Epithelial cell of esophagus (primary cell): ENCODE measurements around the gene NRBP1.

Source experiments
- DNase-seq: peaks from one replicate; pipeline ENCODE4 v3.0.0; 2010; ENCODE audit warnings: low read depth
- H3K4me3 ChIP-seq: 2 replicates; pipeline ENCODE4 v1.5.1; 2011; ENCODE audit warnings: mild to moderate bottlenecking, low read length, control low read depth
- CTCF ChIP-seq: IDR thresholded peaks from 2 replicates; pipeline ENCODE4 v1.5.1; 2011; ENCODE audit warnings: low read depth, mild to moderate bottlenecking, low read length, control low read depth, inconsistent platforms; ENCODE audit not compliant: insufficient read depth; ENCODE audit errors: missing control alignments

Gene NRBP1

GRCh38 chr2:27441958-27442919 is 13.8 kb downstream of the NRBP1 start, which contains the start of gene KRTCAP3:
Gene KRTCAP3, plus strand, starts transcription at chr2:27442381. Its CDS starts 32 bp downstream, at chr2:27442413.
- peak; percentile 83 for DNase-seq
- peak; percentile 31 for TF ChIP-seq CTCF
- peak within 1 kb of the TSS; percentile 59 for H3K4me3 ChIP-seq

- DNase-seq, result peak; percentile 22
- TF ChIP-seq CTCF, result no peak
- peak overlapping the region; percentile 59 for H3K4me3 ChIP-seq
These were observed 14.5 kb downstream of the NRBP1 start for GRCh38 chr2:27442920-27443282.

- no peak for TF ChIP-seq CTCF
- H3K4me3 ChIP-seq, result no peak overlapping the region
- DNase-seq, result no peak
These were observed 16.7 kb downstream of the NRBP1 start for GRCh38 chr2:27445155-27445554.

GRCh38 chr2:27445615-27446014 is 17.2 kb downstream of the NRBP1 start:
- no peak for DNase-seq
- no peak for TF ChIP-seq CTCF
- H3K4me3 ChIP-seq, result no peak overlapping the region

GRCh38 chr2:27446057-27446456 is 17.6 kb downstream of the NRBP1 start:
- peak; percentile 93 for DNase-seq
- no peak for TF ChIP-seq CTCF
- no peak overlapping the region for H3K4me3 ChIP-seq

GRCh38 chr2:27448381-27448780 is 19.9 kb downstream of the NRBP1 start:
- peak; percentile 52 for DNase-seq
- TF ChIP-seq CTCF, result no peak
- H3K4me3 ChIP-seq, result no peak overlapping the region
